WTC11 (cell line): ENCODE results near the gene C1QTNF4. TPM values are rescaled to one million over a fixed set of nuclear protein-coding genes. Genes with fewer than 3 reads are reported as not detected.

Experiments used
- ATAC-seq: fragments of 200-7000 bp; cut with Tn5 transposase; 2 replicates; pipeline ENCODE4 v1.10.0; 2021; ENCODE audit warnings: mild to moderate bottlenecking, moderate library complexity
- CTCF ChIA-PET: fragments of 300-600 bp; sonication (Branson Sonifier 250); formaldehyde crosslinking; loops from one replicate; lab custom pipeline; 2021; ENCODE audit warnings: antibody characterized with exemption; lab: Charles Lee
- POLR2A ChIA-PET: fragments of 350-600 bp; sonication (Branson Sonifier 250); formaldehyde crosslinking; loops from one replicate; lab custom pipeline; 2021; ENCODE audit warnings: antibody characterized with exemption; lab: Charles Lee
- DNase-seq: peaks from one replicate; pipeline ENCODE4 v3.0.0; 2021; ENCODE audit warnings: low spot score
- H3K27ac Mint-ChIP-seq: 2 replicates; pipeline ENCODE4 v1.8.0; 2021; ENCODE audit warnings: mixed read lengths
- H3K27me3 Mint-ChIP-seq: 2 replicates; pipeline ENCODE4 v1.8.0; 2021; ENCODE audit warnings: low read depth, mild to moderate bottlenecking, moderate library complexity, mixed read lengths
- H3K36me3 Mint-ChIP-seq: 2 replicates; pipeline ENCODE4 v1.8.0; 2021; ENCODE audit warnings: mixed read lengths
- H3K4me1 Mint-ChIP-seq: 2 replicates; pipeline ENCODE4 v1.8.0; 2022; ENCODE audit warnings: mixed read lengths
- H3K4me3 Mint-ChIP-seq: 2 replicates; pipeline ENCODE4 v1.8.0; 2021; ENCODE audit warnings: mild to moderate bottlenecking, moderate library complexity, mixed read lengths
- H3K9me3 Mint-ChIP-seq: 2 replicates; pipeline ENCODE4 v1.8.0; 2021; ENCODE audit warnings: mixed read lengths
- ELF4 ChIP-seq: sonication (generic); formaldehyde crosslinking; IDR thresholded peaks from 2 replicates; pipeline ENCODE4 v1.8.1; 2022; ENCODE audit warnings: low read depth, mild to moderate bottlenecking, moderate library complexity, missing genetic modification reagents
- ETV6 ChIP-seq: sonication (generic); formaldehyde crosslinking; IDR thresholded peaks from 2 replicates; pipeline ENCODE4 v1.8.1; 2022; ENCODE audit warnings: mild to moderate bottlenecking, missing genetic modification reagents
- FOXJ3 ChIP-seq: sonication (generic); formaldehyde crosslinking; IDR thresholded peaks from 2 replicates; pipeline ENCODE4 v1.9.0; 2021; ENCODE audit warnings: missing genetic modification reagents, mild to moderate bottlenecking, borderline replicate concordance
- FOXK1 ChIP-seq: sonication (generic); formaldehyde crosslinking; IDR thresholded peaks from 2 replicates; pipeline ENCODE4 v1.8.0; 2022; ENCODE audit warnings: mild to moderate bottlenecking, moderate library complexity, missing genetic modification reagents
- FOXP1 ChIP-seq: sonication (generic); formaldehyde crosslinking; IDR thresholded peaks from 2 replicates; pipeline ENCODE4 v1.8.0; 2022; ENCODE audit warnings: missing genetic modification reagents, mild to moderate bottlenecking, moderate library complexity, borderline replicate concordance
- GRHL2 ChIP-seq: fragments of 250-450 bp; sonication (Bioruptor Pico); IDR thresholded peaks from 2 replicates; pipeline ENCODE4 v1.8.0; 2022; ENCODE audit warnings: mild to moderate bottlenecking, moderate library complexity; ENCODE audit not compliant: insufficient replicate concordance, severe bottlenecking
- IRF2 ChIP-seq: sonication (generic); formaldehyde crosslinking; IDR thresholded peaks from 2 replicates; pipeline ENCODE4 v1.8.0; 2022; ENCODE audit warnings: low read depth, missing genetic modification reagents, borderline replicate concordance
- JUN ChIP-seq: sonication (generic); formaldehyde crosslinking; IDR thresholded peaks from 2 replicates; pipeline ENCODE4 v1.8.0; 2023; ENCODE audit warnings: mild to moderate bottlenecking, missing genetic modification reagents
- KAT7 ChIP-seq: sonication (generic); formaldehyde crosslinking; IDR thresholded peaks from 2 replicates; pipeline ENCODE4 v1.8.1; 2023; ENCODE audit warnings: missing genetic modification reagents, mild to moderate bottlenecking, borderline replicate concordance
- MLX ChIP-seq: sonication (generic); formaldehyde crosslinking; IDR thresholded peaks from 2 replicates; pipeline ENCODE4 v1.8.1; 2023; ENCODE audit warnings: mild to moderate bottlenecking, missing genetic modification reagents, moderate library complexity
- PRDM15 ChIP-seq: sonication (generic); formaldehyde crosslinking; IDR thresholded peaks from 2 replicates; pipeline ENCODE4 v1.8.0; 2022; ENCODE audit warnings: missing genetic modification reagents
- PRRX2 ChIP-seq: fragments of 250-450 bp; sonication (Bioruptor Pico); IDR thresholded peaks from 2 replicates; pipeline ENCODE4 v1.8.0; 2021; ENCODE audit warnings: mild to moderate bottlenecking
- SMAD4 ChIP-seq: sonication (generic); formaldehyde crosslinking; IDR thresholded peaks from 2 replicates; pipeline ENCODE4 v1.8.0; 2022; ENCODE audit warnings: mild to moderate bottlenecking, missing genetic modification reagents
- SP1 ChIP-seq: sonication (generic); formaldehyde crosslinking; conservative IDR thresholded peaks from 2 replicates; pipeline ENCODE4 v1.8.1; 2022; ENCODE audit warnings: missing genetic modification reagents
- USF2 ChIP-seq: sonication (generic); formaldehyde crosslinking; IDR thresholded peaks from 2 replicates; pipeline ENCODE4 v1.8.1; 2023; ENCODE audit warnings: mild to moderate bottlenecking, missing genetic modification reagents, moderate library complexity
- ZBTB21 ChIP-seq: sonication (generic); formaldehyde crosslinking; IDR thresholded peaks from 2 replicates; pipeline ENCODE4 v1.8.1; 2023; ENCODE audit warnings: mild to moderate bottlenecking, missing genetic modification reagents, borderline replicate concordance
- ZNF121 ChIP-seq: sonication (generic); formaldehyde crosslinking; IDR thresholded peaks from 2 replicates; pipeline ENCODE4 v1.8.0; 2023; ENCODE audit warnings: missing genetic modification reagents
- ZNF219 ChIP-seq: sonication (generic); formaldehyde crosslinking; IDR thresholded peaks from 2 replicates; pipeline ENCODE4 v1.8.0; 2023; ENCODE audit warnings: missing genetic modification reagents, mild to moderate bottlenecking, borderline replicate concordance
- ZNF281 ChIP-seq: sonication (generic); formaldehyde crosslinking; IDR thresholded peaks from 2 replicates; pipeline ENCODE4 v1.8.0; 2023; ENCODE audit warnings: mild to moderate bottlenecking, missing genetic modification reagents
- ZNF671 ChIP-seq: fragments of 250-450 bp; sonication (Bioruptor Pico); IDR thresholded peaks from 2 replicates; pipeline ENCODE4 v1.8.0; 2021; ENCODE audit warnings: mild to moderate bottlenecking
- total RNA-seq: library from RNA; stranded (reverse); gene quantifications from 3 replicates; pipeline ENCODE4 v1.2.3, GENCODE V29; 2021
- TF ChIP-seq, protein P1 (sequence below): sonication (generic); formaldehyde crosslinking; IDR thresholded peaks from 2 replicates; pipeline ENCODE4 v1.8.1; 2022; ENCODE audit warnings: low read depth, mild to moderate bottlenecking, moderate library complexity, missing genetic modification reagents, borderline replicate concordance
- TF ChIP-seq, protein P2 (sequence below): sonication (generic); formaldehyde crosslinking; IDR thresholded peaks from 2 replicates; pipeline ENCODE4 v1.8.0; 2022; ENCODE audit warnings: mild to moderate bottlenecking, missing genetic modification reagents

The C1QTNF4 gene
- total RNA-seq, 1 experiment from 2014 or later, result 9.5 TPM

DNA sequence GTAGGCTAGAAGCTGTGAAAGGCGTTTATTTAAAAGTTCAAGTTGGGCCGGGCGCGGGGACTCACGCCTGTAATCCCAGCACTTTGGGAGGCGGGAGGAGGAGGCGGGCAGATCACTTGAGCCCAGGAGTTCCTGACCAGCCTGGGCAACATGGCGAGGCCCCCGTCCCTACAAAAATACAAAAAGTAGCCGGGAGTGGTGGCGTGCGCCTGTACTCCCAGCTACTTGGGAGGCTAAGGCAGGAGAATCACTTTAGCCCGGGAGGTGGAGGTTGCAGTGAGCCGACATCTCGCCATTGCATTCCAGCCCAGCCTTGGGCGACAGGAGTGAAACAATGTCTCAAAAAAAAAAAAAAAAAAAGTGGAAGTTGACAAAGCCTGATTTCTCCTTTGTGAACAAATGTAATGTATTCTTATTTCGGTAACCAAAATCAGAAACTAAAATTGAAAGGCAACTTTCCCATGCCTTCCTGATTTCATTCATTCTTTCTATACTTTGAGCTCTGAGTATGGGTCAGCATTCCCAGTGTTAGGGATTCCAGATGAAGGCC, 28.0 kb downstream of the C1QTNF4 start:
- no peaks in the 10 kb centered on the region for H3K9me3 Mint-ChIP-seq
- ChIA-PET POLR2A (interaction anchor here (1.0 to 1.7 kb wide), 2 partner anchors 12 to 19 kb away, joined by 3 to 4 read pairs; partner anchors contain the start of genes KBTBD4 and NDUFS3), CTCF (interaction anchor here (0.6 to 2.2 kb wide), 7 partner anchors 13 to 309 kb away, joined by 3 to 9 read pairs (median 4); no protein-coding TSS in a partner anchor)
- peaks cover 20% of the 10 kb centered on the region for H3K36me3 Mint-ChIP-seq
- peak overlapping the region; percentile 84 for H3K4me3 Mint-ChIP-seq
- no peak overlapping the region for H3K27ac Mint-ChIP-seq
- no peaks in the 10 kb centered on the region for H3K27me3 Mint-ChIP-seq
- no peak for TF ChIP-seq SP1 (CRISPR knock-in tag)
- peak; percentile 79; the same call in 1 of the 2 replicates for TF ChIP-seq ZNF121 (CRISPR knock-in tag)
- DNase-seq, result peak; percentile 25
- peaks cover 10% of the 10 kb centered on the region for H3K4me1 Mint-ChIP-seq
- ATAC-seq, result peak; percentile 13

- H3K4me1 Mint-ChIP-seq, result peaks cover 10% of the 10 kb centered on the region
- POLR2A ChIA-PET, result interaction anchor here (1.0 to 1.7 kb wide), 4 partner anchors 13 to 29 kb away, joined by 3 to 4 read pairs (median 3); partner anchors contain the start of genes C1QTNF4, KBTBD4 and NDUFS3
- H3K27ac Mint-ChIP-seq, result no peak within 1 kb of the TSS
- ATAC-seq (peak; percentile 91), DNase-seq (peak; percentile 78)
- no peaks in the 10 kb centered on the region for H3K9me3 Mint-ChIP-seq
- no peaks in the 10 kb centered on the region for H3K27me3 Mint-ChIP-seq
- CTCF ChIA-PET, result interaction anchor here (0.6 to 2.2 kb wide), 7 partner anchors 12 to 111 kb away, joined by 3 to 13 read pairs (median 4); no protein-coding TSS in a partner anchor
- H3K4me3 Mint-ChIP-seq, result peak within 1 kb of the TSS; percentile 84
- peaks cover 14% of the 10 kb centered on the region; the same call in 1 of the 2 replicates for H3K36me3 Mint-ChIP-seq
- TF ChIP-seq SMAD4 (CRISPR knock-in tag), result no peak
- no peak for TF ChIP-seq ZNF121 (CRISPR knock-in tag)
- TF ChIP-seq PRDM15 (CRISPR knock-in tag), result peak; percentile 63; the same call in 1 of the 2 replicates
- TF ChIP-seq ETV6 (CRISPR knock-in tag), result peak; percentile 45; the same call in 1 of the 2 replicates
- no peak for TF ChIP-seq MLX (CRISPR knock-in tag)
- TF ChIP-seq ELF4, result no peak; the same call in 1 of the 2 replicates
- TF ChIP-seq ZNF281 (CRISPR knock-in tag), result peak; percentile 57; the same call in 1 of the 2 replicates
- no peak for TF ChIP-seq FOXK1 (CRISPR knock-in tag)
- TF ChIP-seq, protein P1, sequence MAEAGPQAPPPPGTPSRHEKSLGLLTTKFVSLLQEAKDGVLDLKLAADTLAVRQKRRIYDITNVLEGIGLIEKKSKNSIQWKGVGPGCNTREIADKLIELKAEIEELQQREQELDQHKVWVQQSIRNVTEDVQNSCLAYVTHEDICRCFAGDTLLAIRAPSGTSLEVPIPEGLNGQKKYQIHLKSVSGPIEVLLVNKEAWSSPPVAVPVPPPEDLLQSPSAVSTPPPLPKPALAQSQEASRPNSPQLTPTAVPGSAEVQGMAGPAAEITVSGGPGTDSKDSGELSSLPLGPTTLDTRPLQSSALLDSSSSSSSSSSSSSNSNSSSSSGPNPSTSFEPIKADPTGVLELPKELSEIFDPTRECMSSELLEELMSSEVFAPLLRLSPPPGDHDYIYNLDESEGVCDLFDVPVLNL (CRISPR knock-in tag), result no peak
- peak; percentile 70; the same call in 1 of the 2 replicates for TF ChIP-seq FOXP1 (CRISPR knock-in tag)
- no peak for TF ChIP-seq GRHL2 (CRISPR knock-in tag)
- TF ChIP-seq KAT7, result 0 out of 2 replicates have a peak, but pooled peaks have one; percentile 54
- no peak for TF ChIP-seq FOXJ3 (CRISPR knock-in tag)
- TF ChIP-seq, protein P2, sequence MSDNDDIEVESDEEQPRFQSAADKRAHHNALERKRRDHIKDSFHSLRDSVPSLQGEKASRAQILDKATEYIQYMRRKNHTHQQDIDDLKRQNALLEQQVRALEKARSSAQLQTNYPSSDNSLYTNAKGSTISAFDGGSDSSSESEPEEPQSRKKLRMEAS, result peak; percentile 96; the same call in 1 of the 2 replicates
- peak; percentile 20 for TF ChIP-seq USF2 (CRISPR knock-in tag)
- TF ChIP-seq PRRX2 (CRISPR knock-in tag), result no peak
- TF ChIP-seq ZNF671 (CRISPR knock-in tag), result no peak
- TF ChIP-seq JUN, result peak; percentile 79; the same call in 1 of the 2 replicates
- no peak for TF ChIP-seq IRF2 (CRISPR knock-in tag)
- no peak for TF ChIP-seq ZNF219 (CRISPR knock-in tag)
- TF ChIP-seq ZBTB21 (CRISPR knock-in tag), result no peak
These were observed 28.7 kb downstream of the C1QTNF4 start, which contains the start of gene PTPMT1 for GRCh38 chr11:47565340-47566148. PTPMT1 (plus strand) TSS chr11:47565599; CDS start chr11:47565623, 24 bp downstream.
